Smooth muscle cell (in vitro differentiated cells): ENCODE data around the gene ZDHHC3. TPM values are rescaled to one million over a fixed set of nuclear protein-coding genes. Genes with fewer than 3 reads are reported as not detected.
A peak's percentile ranks its signal among the peaks of the same experiment; 100 is the strongest.
"Not testable (repeated sequence)": the region's sequence is repeated elsewhere in the genome, so short reads cannot be mapped to it uniquely, and the experiment has no call there.

ENCODE experiments used
- DNase-seq: peaks from one replicate; lab custom pipeline; 2025; ENCODE audit not compliant: unreplicated experiment; lab: John Stamatoyannopoulos, UW
- H2AFZ ChIP-seq: fragments of 200-600 bp; sonication (generic); 2 replicates; pipeline ENCODE4 v1.6.0; 2016; ENCODE audit warnings: antibody characterized with exemption, low read depth, mild to moderate bottlenecking
- H3F3A ChIP-seq: fragments of 200-600 bp; sonication (generic); 2 replicates; pipeline ENCODE4 v1.6.0; 2017; ENCODE audit warnings: antibody characterized with exemption, low read depth
- H3K27ac ChIP-seq: fragments of 200-600 bp; sonication (generic); 2 replicates; pipeline ENCODE4 v1.5.1; 2016; ENCODE audit warnings: low read depth, mild to moderate bottlenecking
- H3K27me3 ChIP-seq: fragments of 200-600 bp; sonication (generic); 2 replicates; pipeline ENCODE4 v1.6.1; 2016; ENCODE audit warnings: low read depth, mild to moderate bottlenecking
- H3K36me3 ChIP-seq: fragments of 200-600 bp; sonication (generic); 2 replicates; pipeline ENCODE4 v1.5.1; 2016; ENCODE audit warnings: low read depth
- H3K4me1 ChIP-seq: fragments of 200-600 bp; sonication (generic); 2 replicates; pipeline ENCODE4 v1.5.1; 2016; ENCODE audit warnings: low read depth
- H3K4me2 ChIP-seq: fragments of 200-600 bp; sonication (generic); 2 replicates; pipeline ENCODE4 v1.6.0; 2016; ENCODE audit warnings: mild to moderate bottlenecking
- H3K4me3 ChIP-seq: fragments of 200-600 bp; sonication (generic); 2 replicates; pipeline ENCODE4 v1.5.1; 2016; ENCODE audit warnings: mild to moderate bottlenecking
- H3K79me2 ChIP-seq: fragments of 200-600 bp; sonication (generic); 2 replicates; pipeline ENCODE4 v1.6.0; 2016; ENCODE audit warnings: low read depth, mild to moderate bottlenecking
- H3K9ac ChIP-seq: fragments of 200-600 bp; sonication (generic); 2 replicates; pipeline ENCODE4 v1.6.0; 2016; ENCODE audit warnings: low read depth
- H3K9me3 ChIP-seq: fragments of 200-600 bp; sonication (generic); replicated peaks from 2 replicates; pipeline ENCODE4 v1.5.1; 2016; ENCODE audit warnings: low read depth
- H4K20me1 ChIP-seq: fragments of 200-600 bp; sonication (generic); 2 replicates; pipeline ENCODE4 v1.6.0; 2016; ENCODE audit warnings: low read depth
- CTCF ChIP-seq: fragments of 200-600 bp; sonication (generic); IDR thresholded peaks from 2 replicates; pipeline ENCODE4 v1.5.1; 2017; ENCODE audit warnings: borderline replicate concordance, mild to moderate bottlenecking, antibody characterized with exemption; ENCODE audit not compliant: insufficient read depth, poor library complexity, severe bottlenecking
- WGBS: methylation state at CpG from one replicate; pipeline ENCODE4 v1.1.7; 2016; ENCODE audit warnings: low lambda C conversion rate; 5-methylcytosine and 5-hydroxymethylcytosine counted together
- polyA plus RNA-seq: library from polyadenylated mRNA; unstranded; fragments of >200 nt; fragmentation: Nextera tagmentation; extraction: Ambion mirVana; gene quantifications from 2 replicates; pipeline ENCODE4 v1.2.1, GENCODE V29; 2016
- total RNA-seq: library from RNA; depleted of rRNA; stranded (reverse); fragments of >200 nt; gene quantifications from 2 replicates; pipeline ENCODE4 v1.2.3, GENCODE V29; 2014

Gene ZDHHC3
- total and polyA plus RNA-seq, 2 experiments from 2014 or later, result 40.5 to 63.7 TPM

- peaks cover 85% of the 10 kb centered on the region for H4K20me1 ChIP-seq
- H2AFZ ChIP-seq, result no peak overlapping the region
- H3K9me3 ChIP-seq, result no peaks in the 10 kb centered on the region
- no peak overlapping the region for H3K4me3 ChIP-seq
- H3K27ac ChIP-seq, result no peak overlapping the region
- no peak overlapping the region for H3K4me2 ChIP-seq
- no peaks in the 10 kb centered on the region for H3K36me3 ChIP-seq
- DNase-seq, result no peak
- H3F3A ChIP-seq, result no peaks in the 10 kb centered on the region
- H3K4me1 ChIP-seq, result no peaks in the 10 kb centered on the region
- no peak for TF ChIP-seq CTCF
- H3K27me3 ChIP-seq, result no peaks in the 10 kb centered on the region
- WGBS, result 91% methylated on average over 6 of the region's 6 CpGs
- H3K9ac ChIP-seq, result no peak overlapping the region
- H3K79me2 ChIP-seq, result peaks cover 48% of the 10 kb centered on the region
Observed at GRCh38 chr3:44987332-44987731, 11.4 kb upstream of the ZDHHC3 start.

- not testable (repeated sequence) for H3K27me3 ChIP-seq, H3K36me3 ChIP-seq, H3K9ac ChIP-seq, H3K9me3 ChIP-seq, H3K27ac ChIP-seq, H3K4me2 ChIP-seq, H2AFZ ChIP-seq, H3K4me3 ChIP-seq, H3F3A ChIP-seq, DNase-seq, H3K4me1 ChIP-seq
- peaks cover 58% of the 10 kb centered on the region for H3K79me2 ChIP-seq
- H4K20me1 ChIP-seq, result peaks cover 86% of the 10 kb centered on the region
- WGBS, result 99% methylated on average over 14 of the region's 14 CpGs
Observed at GRCh38 chr3:44986330-44986729, 10.4 kb upstream of the ZDHHC3 start.

- DNase-seq, result no peak
- no peak overlapping the region for H3K9ac ChIP-seq
- no peak overlapping the region for H3K4me2 ChIP-seq
- H2AFZ ChIP-seq, result no peak overlapping the region
- H3K4me1 ChIP-seq, result no peaks in the 10 kb centered on the region
- TF ChIP-seq CTCF, result no peak
- H3K4me3 ChIP-seq, result no peak overlapping the region
- H3F3A ChIP-seq, result no peaks in the 10 kb centered on the region
- H3K36me3 ChIP-seq, result no peaks in the 10 kb centered on the region
- H4K20me1 ChIP-seq, result peaks cover 89% of the 10 kb centered on the region
- 97% methylated on average over 2 of the region's 2 CpGs for WGBS
- peaks cover 77% of the 10 kb centered on the region for H3K79me2 ChIP-seq
- no peaks in the 10 kb centered on the region for H3K9me3 ChIP-seq
- H3K27ac ChIP-seq, result no peak overlapping the region
- H3K27me3 ChIP-seq, result no peaks in the 10 kb centered on the region
Observed at GRCh38 chr3:44984335-44984734, 8.4 kb upstream of the ZDHHC3 start.

- H3K4me1 ChIP-seq, result no peaks in the 10 kb centered on the region
- no peak for TF ChIP-seq CTCF
- H3K36me3 ChIP-seq, result no peaks in the 10 kb centered on the region
- DNase-seq, result no peak
- no peak overlapping the region for H2AFZ ChIP-seq
- WGBS, result 50% methylated on average over 1 of the region's 1 CpG
- H3K27me3 ChIP-seq, result no peaks in the 10 kb centered on the region
- H3K9me3 ChIP-seq, result no peaks in the 10 kb centered on the region
- peaks cover 84% of the 10 kb centered on the region for H3K79me2 ChIP-seq
- H4K20me1 ChIP-seq, result peaks cover 80% of the 10 kb centered on the region
- H3K9ac ChIP-seq, result no peak overlapping the region
- no peaks in the 10 kb centered on the region for H3F3A ChIP-seq
- no peak overlapping the region for H3K4me2 ChIP-seq
- peak overlapping the region; percentile 44 for H3K27ac ChIP-seq
- no peak overlapping the region for H3K4me3 ChIP-seq
Observed at GRCh38 chr3:44983484-44983941, 7.5 kb upstream of the ZDHHC3 start.
